Type B pancreatic cell (in vitro differentiated cells): ENCODE measurements around the gene PEX11A. TPM values are rescaled to one million over a fixed set of nuclear protein-coding genes. Genes with fewer than 3 reads are reported as not detected.

ENCODE experiments used
- DNase-seq: peaks from one replicate; pipeline ENCODE4 v3.0.0; 2021; ENCODE audit warnings: mixed read lengths; ENCODE audit not compliant: unreplicated experiment; ENCODE audit errors: extremely low spot score
- H3K27ac Mint-ChIP-seq: 2 replicates; pipeline ENCODE4 v1.8.0; 2021; ENCODE audit warnings: mild to moderate bottlenecking, mixed read lengths
- H3K27me3 Mint-ChIP-seq: 2 replicates; pipeline ENCODE4 v1.8.0; 2021; ENCODE audit warnings: mixed read lengths
- H3K36me3 Mint-ChIP-seq: 2 replicates; pipeline ENCODE4 v1.8.0; 2021; ENCODE audit warnings: mixed read lengths
- H3K4me1 Mint-ChIP-seq: one replicate; pipeline ENCODE4 v1.8.0; 2021; ENCODE audit warnings: mixed read lengths; ENCODE audit not compliant: unreplicated experiment
- H3K4me3 Mint-ChIP-seq: 2 replicates; pipeline ENCODE4 v1.8.0; 2021; ENCODE audit warnings: mild to moderate bottlenecking, mixed read lengths
- H3K9me3 Mint-ChIP-seq: 2 replicates; pipeline ENCODE4 v1.8.0; 2021; ENCODE audit warnings: mixed read lengths
- total RNA-seq: library from RNA; stranded (reverse); gene quantifications from 2 replicates; pipeline ENCODE4 v1.2.1, GENCODE V29; 2021; ENCODE audit warnings: low replicate concordance
- TF ChIP-seq, protein P1 (sequence below): fragments of 200-600 bp; sonication (generic); conservative IDR thresholded peaks from 2 replicates; pipeline ENCODE4 v1.5.0; 2021; ENCODE audit warnings: antibody characterized with exemption, mild to moderate bottlenecking

PEX11A gene
- total RNA-seq, 1 donor from 2014 or later = 8.5 TPM

DNA sequence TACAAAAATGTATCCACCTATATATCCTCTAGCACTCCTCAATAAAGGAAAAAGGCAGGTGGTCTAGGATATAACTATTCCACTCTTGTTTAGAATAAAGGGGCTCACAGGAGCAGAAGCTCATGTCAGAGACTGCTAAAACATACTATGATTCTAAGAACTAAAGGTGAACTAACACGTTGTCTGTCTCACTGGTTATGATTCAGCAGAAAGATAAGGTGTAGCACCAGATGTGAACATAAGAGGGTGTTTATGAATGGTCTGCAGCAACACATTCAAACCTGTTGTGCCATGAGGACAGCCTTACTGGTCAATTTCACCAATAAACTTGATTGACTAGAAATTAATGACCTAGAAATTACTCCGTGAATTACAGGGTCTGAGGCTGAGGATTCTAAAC, 4.6 kb downstream of the PEX11A start:
- Mint-ChIP-seq H3K36me3 (peaks cover 5% of the 10 kb centered on the region), H3K9me3 (no peaks in the 10 kb centered on the region), H3K4me1 (peaks cover 3% of the 10 kb centered on the region), H3K4me3 (no peak overlapping the region), H3K27ac (no peak overlapping the region), H3K27me3 (no peaks in the 10 kb centered on the region)
- DNase-seq = no peak
- TF ChIP-seq, protein P1, sequence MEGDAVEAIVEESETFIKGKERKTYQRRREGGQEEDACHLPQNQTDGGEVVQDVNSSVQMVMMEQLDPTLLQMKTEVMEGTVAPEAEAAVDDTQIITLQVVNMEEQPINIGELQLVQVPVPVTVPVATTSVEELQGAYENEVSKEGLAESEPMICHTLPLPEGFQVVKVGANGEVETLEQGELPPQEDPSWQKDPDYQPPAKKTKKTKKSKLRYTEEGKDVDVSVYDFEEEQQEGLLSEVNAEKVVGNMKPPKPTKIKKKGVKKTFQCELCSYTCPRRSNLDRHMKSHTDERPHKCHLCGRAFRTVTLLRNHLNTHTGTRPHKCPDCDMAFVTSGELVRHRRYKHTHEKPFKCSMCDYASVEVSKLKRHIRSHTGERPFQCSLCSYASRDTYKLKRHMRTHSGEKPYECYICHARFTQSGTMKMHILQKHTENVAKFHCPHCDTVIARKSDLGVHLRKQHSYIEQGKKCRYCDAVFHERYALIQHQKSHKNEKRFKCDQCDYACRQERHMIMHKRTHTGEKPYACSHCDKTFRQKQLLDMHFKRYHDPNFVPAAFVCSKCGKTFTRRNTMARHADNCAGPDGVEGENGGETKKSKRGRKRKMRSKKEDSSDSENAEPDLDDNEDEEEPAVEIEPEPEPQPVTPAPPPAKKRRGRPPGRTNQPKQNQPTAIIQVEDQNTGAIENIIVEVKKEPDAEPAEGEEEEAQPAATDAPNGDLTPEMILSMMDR = no peak

DNA sequence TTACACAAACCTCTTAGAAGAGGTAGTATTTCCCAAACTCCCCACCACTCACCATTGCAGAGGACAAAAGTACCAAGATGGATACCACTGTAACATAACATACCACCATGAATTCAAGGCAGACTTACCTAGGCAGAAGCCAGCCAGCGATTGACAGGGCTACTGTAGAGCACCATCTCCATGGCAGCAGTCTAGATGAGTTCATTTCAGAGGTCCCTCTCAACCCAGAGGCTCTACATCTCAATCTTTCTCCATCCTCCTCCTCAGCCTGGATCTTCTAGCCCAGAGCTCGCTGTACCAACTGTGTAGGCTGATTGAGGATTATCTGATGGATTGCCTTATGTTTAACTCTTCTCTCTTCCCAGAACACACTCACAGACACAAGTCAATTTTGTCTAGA, 9.4 kb downstream of the PEX11A start:
- H3K36me3 Mint-ChIP-seq = peaks cover 5% of the 10 kb centered on the region
- TF ChIP-seq, protein P1 = no peak
- no peak for DNase-seq
- no peak overlapping the region for H3K4me3 Mint-ChIP-seq
- no peaks in the 10 kb centered on the region for H3K9me3 Mint-ChIP-seq
- H3K27ac Mint-ChIP-seq = no peak overlapping the region
- H3K27me3 Mint-ChIP-seq = no peaks in the 10 kb centered on the region
- no peaks in the 10 kb centered on the region for H3K4me1 Mint-ChIP-seq

DNA sequence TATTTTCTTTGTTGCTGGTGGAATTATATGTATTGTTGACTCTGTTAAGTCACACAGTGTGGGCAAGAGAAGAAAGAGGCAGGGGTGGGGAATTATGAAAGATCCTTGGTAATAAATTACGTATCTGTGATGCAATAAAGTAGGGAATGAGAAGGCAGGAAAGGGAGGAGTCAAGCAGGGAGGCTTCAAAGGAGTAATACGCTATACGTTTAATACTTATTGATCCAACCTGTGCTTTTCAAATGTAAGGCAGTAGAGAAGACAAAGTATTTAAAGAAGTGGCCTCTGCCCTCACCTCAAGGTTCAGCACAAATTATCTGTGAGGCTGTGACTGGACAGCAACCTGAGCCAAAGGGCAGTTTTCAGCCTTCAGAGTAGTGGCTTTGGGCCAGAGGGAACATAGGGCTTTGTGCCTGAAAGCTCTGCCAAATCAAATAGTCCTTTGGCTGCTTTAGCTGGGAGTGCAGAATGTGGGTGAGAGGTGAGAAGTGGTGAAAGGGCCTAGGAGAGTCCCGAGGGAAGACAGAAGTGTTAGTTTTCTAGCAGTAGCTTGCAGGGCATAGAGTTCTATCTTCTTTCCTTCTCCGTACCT, 10.2 kb downstream of the PEX11A start:
- no peaks in the 10 kb centered on the region for H3K27me3 Mint-ChIP-seq
- H3K4me3 Mint-ChIP-seq = no peak overlapping the region
- TF ChIP-seq, protein P1 = no peak
- DNase-seq = no peak
- peak overlapping the region; percentile 3 for H3K27ac Mint-ChIP-seq
- H3K36me3 Mint-ChIP-seq = peaks cover 2% of the 10 kb centered on the region
- H3K9me3 Mint-ChIP-seq = no peaks in the 10 kb centered on the region
- no peaks in the 10 kb centered on the region for H3K4me1 Mint-ChIP-seq

DNA sequence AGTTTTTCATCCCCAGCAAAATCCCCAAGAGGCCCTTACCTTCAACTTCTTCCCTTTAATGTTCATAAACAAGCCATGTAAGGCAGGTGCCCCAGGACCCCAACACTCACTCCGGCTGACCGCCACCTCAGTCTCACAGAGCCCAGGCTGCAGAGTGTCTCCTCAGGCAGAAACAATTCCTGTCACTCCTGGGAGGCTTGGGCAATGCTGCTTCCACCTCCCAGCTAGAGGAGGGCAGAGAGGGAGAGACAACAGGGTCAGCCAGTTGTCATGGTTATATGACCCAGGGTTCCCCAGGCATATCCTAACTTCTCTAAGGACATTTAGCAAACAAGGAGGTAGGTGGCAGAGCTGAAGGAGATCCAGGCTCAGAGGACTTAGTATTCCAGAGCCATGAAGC, 11.3 kb downstream of the PEX11A start, which contains the start of gene PLIN1:
TSS of gene PLIN1 (minus strand) at position 156 of the 400 bp plus-strand sequence. CDS start 1,878 bp downstream, outside the sequence.
- Mint-ChIP-seq H3K4me1 (no peaks in the 10 kb centered on the region), H3K27me3 (no peaks in the 10 kb centered on the region), H3K36me3 (no peaks in the 10 kb centered on the region), H3K4me3 (no peak within 1 kb of the TSS), H3K27ac (peak within 1 kb of the TSS; percentile 3), H3K9me3 (no peaks in the 10 kb centered on the region)
- DNase-seq = no peak
- TF ChIP-seq, protein P1 = no peak

DNA sequence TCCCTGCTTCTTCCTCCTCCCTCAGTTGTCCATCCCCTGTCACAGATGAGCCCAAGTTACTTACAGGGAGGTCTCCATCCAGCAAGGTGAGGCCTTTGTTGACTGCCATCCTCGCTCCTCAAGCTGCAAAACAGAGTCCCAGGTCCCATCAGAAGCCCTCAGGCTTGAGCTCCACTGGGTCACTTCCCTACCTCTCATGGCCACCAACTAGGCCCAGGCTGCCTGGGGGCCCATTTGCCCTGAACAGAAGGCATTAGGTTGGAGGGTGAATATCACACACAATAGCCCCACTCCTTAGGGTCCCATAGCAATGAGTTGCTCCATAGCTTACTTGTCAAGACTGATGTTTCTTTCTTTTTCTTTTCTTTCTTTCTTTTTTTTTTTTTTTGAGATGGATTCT, 13.2 kb downstream of the PEX11A start:
- DNase-seq = no peak
- H3K36me3 Mint-ChIP-seq = no peaks in the 10 kb centered on the region
- no peak overlapping the region for H3K27ac Mint-ChIP-seq
- no peak overlapping the region for H3K4me3 Mint-ChIP-seq
- no peaks in the 10 kb centered on the region for H3K4me1 Mint-ChIP-seq
- no peaks in the 10 kb centered on the region for H3K9me3 Mint-ChIP-seq
- TF ChIP-seq, protein P1 = no peak
- H3K27me3 Mint-ChIP-seq = peaks cover 9% of the 10 kb centered on the region
